Trophoblast cell (in vitro differentiated cells and primary cell): Measurements from ENCODE around the gene DPH1.

Experiments
- DNase-seq, 2 donors: peaks; one replicate each; pipeline ENCODE4 v3.0.0-alpha.2; 2016
- H2AFZ ChIP-seq: 2 replicates; pipeline ENCODE4 v1.6.1; 2013; ENCODE audit warnings: low read length, moderate library complexity, mild to moderate bottlenecking; ENCODE audit not compliant: insufficient read depth, poor library complexity
- H2AK5ac ChIP-seq: 2 replicates; pipeline ENCODE4 v1.6.1; 2013; ENCODE audit warnings: mild to moderate bottlenecking, low read length
- H2BK120ac ChIP-seq: 2 replicates; pipeline ENCODE4 v1.6.1; 2013; ENCODE audit warnings: low read length, mild to moderate bottlenecking, moderate library complexity; ENCODE audit not compliant: insufficient read depth, poor library complexity
- H2BK12ac ChIP-seq: 2 replicates; pipeline ENCODE4 v1.6.1; 2013; ENCODE audit warnings: mild to moderate bottlenecking, low read length, moderate library complexity
- H2BK5ac ChIP-seq: 2 replicates; pipeline ENCODE4 v1.6.1; 2013; ENCODE audit warnings: low read length, low read depth, moderate library complexity, mild to moderate bottlenecking; ENCODE audit not compliant: poor library complexity
- H3K14ac ChIP-seq: 2 replicates; pipeline ENCODE4 v1.6.1; 2013; ENCODE audit warnings: mild to moderate bottlenecking, low read length
- H3K18ac ChIP-seq: 2 replicates; pipeline ENCODE4 v1.6.1; 2013; ENCODE audit warnings: mild to moderate bottlenecking, low read length
- H3K23ac ChIP-seq: 2 replicates; pipeline ENCODE4 v1.6.1; 2013; ENCODE audit warnings: low read length
- H3K27ac ChIP-seq: 2 replicates; pipeline ENCODE4 v1.5.1; 2013; ENCODE audit warnings: low read depth, mild to moderate bottlenecking, inconsistent platforms, low read length, moderate library complexity
- H3K27me3 ChIP-seq: 2 replicates; pipeline ENCODE4 v1.6.1; 2013; ENCODE audit warnings: inconsistent platforms, mild to moderate bottlenecking, low read length, moderate library complexity; ENCODE audit not compliant: insufficient read depth
- H3K36me3 ChIP-seq, 2 experiments: 1 replicate in 1 of 2; 2 replicates in 1 of 2; pipeline ENCODE4 v1.6.1; 2013; ENCODE audit warnings: low read length in 2 of 2, mild to moderate bottlenecking in 2 of 2, moderate library complexity in 1 of 2; ENCODE audit not compliant: insufficient read depth in 2 of 2, control insufficient read depth in 1 of 2
- H3K4ac ChIP-seq: 2 replicates; pipeline ENCODE4 v1.6.1; 2013; ENCODE audit warnings: low read depth, mild to moderate bottlenecking, low read length, moderate library complexity
- H3K4me1 ChIP-seq, 2 experiments: 1 replicate in 1 of 2; 2 replicates in 1 of 2; pipeline ENCODE4 v1.6.1; 2013; ENCODE audit warnings: low read length in 2 of 2, mild to moderate bottlenecking in 2 of 2, moderate library complexity in 1 of 2; ENCODE audit not compliant: insufficient read depth in 2 of 2, control insufficient read depth in 1 of 2
- H3K4me2 ChIP-seq: 2 replicates; pipeline ENCODE4 v1.6.1; 2013; ENCODE audit warnings: inconsistent platforms, mild to moderate bottlenecking, low read length, moderate library complexity
- H3K4me3 ChIP-seq: 2 replicates; pipeline ENCODE4 v1.5.1; 2013; ENCODE audit warnings: mild to moderate bottlenecking, low read depth, low read length, inconsistent platforms
- H3K79me1 ChIP-seq: one replicate; pipeline ENCODE4 v1.6.1; 2013; ENCODE audit warnings: low read length
- H3K79me2 ChIP-seq: 2 replicates; pipeline ENCODE4 v1.6.1; 2013; ENCODE audit warnings: low read length, mild to moderate bottlenecking; ENCODE audit not compliant: control insufficient read depth, insufficient read depth, poor library complexity
- H3K9ac ChIP-seq: 2 replicates; pipeline ENCODE4 v1.6.1; 2013; ENCODE audit warnings: mild to moderate bottlenecking, low read length
- H3K9me3 ChIP-seq: 2 replicates; pipeline ENCODE4 v1.6.1; 2013; ENCODE audit warnings: low read depth, mild to moderate bottlenecking, control low read depth, inconsistent platforms, low read length; ENCODE audit not compliant: insufficient read depth
- H4K12ac ChIP-seq: 2 replicates; pipeline ENCODE4 v1.6.1; 2013; ENCODE audit warnings: low read depth, mild to moderate bottlenecking, low read length, moderate library complexity
- H4K8ac ChIP-seq: 2 replicates; pipeline ENCODE4 v1.6.1; 2013; ENCODE audit warnings: low read depth, mild to moderate bottlenecking, low read length, moderate library complexity
- H4K91ac ChIP-seq: one replicate; pipeline ENCODE4 v1.6.1; 2013; ENCODE audit warnings: low read depth, mild to moderate bottlenecking, low read length, moderate library complexity
- WGBS: extraction: QIAGEN DNeasy Blood & Tissue Kit; methylation state at CpG from one replicate; pipeline ENCODE4 v1.1.7; 2013; ENCODE audit warnings: missing lambda C conversion rate; ENCODE audit not compliant: insufficient read length, insufficient coverage; ENCODE audit errors: extremely low coverage; 5-methylcytosine and 5-hydroxymethylcytosine counted together

Gene DPH1

DNA sequence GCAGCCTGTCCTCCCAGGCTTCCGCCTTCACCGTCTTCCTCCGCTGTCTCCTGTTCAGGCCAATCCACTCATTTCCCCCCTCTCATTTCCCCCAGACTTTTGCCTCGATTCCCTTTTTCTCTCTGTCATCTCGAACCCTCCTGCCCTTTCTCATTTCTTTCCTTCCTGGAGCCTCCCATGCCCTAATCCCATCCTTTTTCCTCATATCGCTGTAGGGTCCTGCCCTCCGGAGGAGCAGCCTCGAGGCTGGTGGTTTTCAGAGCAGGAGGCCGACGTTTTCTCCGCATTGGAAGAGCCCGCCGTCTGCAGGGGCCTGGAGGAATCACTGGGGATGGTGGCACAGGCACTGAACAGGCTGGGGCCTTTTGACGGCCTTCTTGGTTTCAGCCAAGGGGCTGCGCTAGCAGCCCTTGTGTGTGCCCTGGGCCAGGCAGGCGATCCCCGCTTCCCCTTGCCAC is 12.5 kb downstream of the DPH1 start:
- peak overlapping the region; percentile 73 for H3K4me3 ChIP-seq
- no CpG with 5 or more reads among the region's 17 CpGs for WGBS
- no peak for DNase-seq
- no peaks in the 10 kb centered on the region for H3K27me3 ChIP-seq
- peak overlapping the region; percentile 71 for H2BK5ac ChIP-seq
- peak overlapping the region; percentile 88 for H3K18ac ChIP-seq
- H3K9ac ChIP-seq = peak overlapping the region; percentile 84
- H3K4me1 ChIP-seq = peaks cover 14 to 19% of the 10 kb centered on the region in 2 experiments
- H3K14ac ChIP-seq = peak overlapping the region; percentile 81
- H3K79me2 ChIP-seq = peaks cover 5% of the 10 kb centered on the region
- H2AFZ ChIP-seq = peak overlapping the region; percentile 77
- H4K8ac ChIP-seq = peak overlapping the region; percentile 96
- peak overlapping the region; percentile 90 for H4K12ac ChIP-seq
- H3K9me3 ChIP-seq = no peaks in the 10 kb centered on the region
- peak overlapping the region; percentile 89 for H4K91ac ChIP-seq
- no peak overlapping the region for H3K23ac ChIP-seq
- peak overlapping the region; percentile 82 for H3K4me2 ChIP-seq
- peak overlapping the region; percentile 86 for H2AK5ac ChIP-seq
- peak overlapping the region; percentile 77 for H2BK120ac ChIP-seq
- H3K36me3 ChIP-seq = peaks cover 3 to 13% of the 10 kb centered on the region in 2 experiments
- peak overlapping the region; percentile 28 for H3K4ac ChIP-seq
- no peak overlapping the region for H2BK12ac ChIP-seq
- peak overlapping the region; percentile 14 for H3K27ac ChIP-seq
- peaks cover 11% of the 10 kb centered on the region for H3K79me1 ChIP-seq

GRCh38 chr17:2042933-2043332 is 13.0 kb downstream of the DPH1 start:
- H3K36me3 ChIP-seq = peaks cover 3 to 13% of the 10 kb centered on the region in 2 experiments
- no peak overlapping the region for H3K27ac ChIP-seq
- no peak overlapping the region for H3K14ac ChIP-seq
- H3K79me1 ChIP-seq = peaks cover 11% of the 10 kb centered on the region
- no peak overlapping the region for H3K4me3 ChIP-seq
- no CpG with 5 or more reads among the region's 5 CpGs for WGBS
- H3K4me1 ChIP-seq = peaks cover 14 to 19% of the 10 kb centered on the region in 2 experiments
- H2AK5ac ChIP-seq = no peak overlapping the region
- H2BK12ac ChIP-seq = no peak overlapping the region
- H4K8ac ChIP-seq = no peak overlapping the region
- peaks cover 5% of the 10 kb centered on the region for H3K79me2 ChIP-seq
- H2BK5ac ChIP-seq = no peak overlapping the region
- H3K4me2 ChIP-seq = peak overlapping the region; percentile 82
- peak overlapping the region; percentile 89 for H4K91ac ChIP-seq
- no peaks in the 10 kb centered on the region for H3K9me3 ChIP-seq
- DNase-seq = no peak
- no peaks in the 10 kb centered on the region for H3K27me3 ChIP-seq
- no peak overlapping the region for H2BK120ac ChIP-seq
- H3K9ac ChIP-seq = no peak overlapping the region
- H3K23ac ChIP-seq = no peak overlapping the region
- H2AFZ ChIP-seq = no peak overlapping the region
- H3K4ac ChIP-seq = no peak overlapping the region
- H4K12ac ChIP-seq = no peak overlapping the region
- H3K18ac ChIP-seq = no peak overlapping the region

GRCh38 chr17:2043785-2044184 is 13.8 kb downstream of the DPH1 start:
- peak overlapping the region; percentile 42 for H3K4me2 ChIP-seq
- no peak overlapping the region for H3K4ac ChIP-seq
- H2AK5ac ChIP-seq = no peak overlapping the region
- no peak overlapping the region for H2AFZ ChIP-seq
- H3K79me1 ChIP-seq = peaks cover 11% of the 10 kb centered on the region
- H3K4me1 ChIP-seq = peaks cover 14 to 19% of the 10 kb centered on the region in 2 experiments
- H4K91ac ChIP-seq = no peak overlapping the region
- H3K27me3 ChIP-seq = no peaks in the 10 kb centered on the region
- WGBS = no CpG with 5 or more reads among the region's 6 CpGs
- no peak overlapping the region for H3K18ac ChIP-seq
- no peak overlapping the region for H2BK12ac ChIP-seq
- H3K23ac ChIP-seq = no peak overlapping the region
- no peak overlapping the region for H3K4me3 ChIP-seq
- peak; percentile 74 for DNase-seq
- no peak overlapping the region for H2BK120ac ChIP-seq
- H4K12ac ChIP-seq = no peak overlapping the region
- H3K79me2 ChIP-seq = peaks cover 5% of the 10 kb centered on the region
- no peak overlapping the region for H4K8ac ChIP-seq
- peaks cover 3 to 10% of the 10 kb centered on the region in 2 experiments for H3K36me3 ChIP-seq
- no peak overlapping the region for H2BK5ac ChIP-seq
- H3K27ac ChIP-seq = no peak overlapping the region
- no peak overlapping the region for H3K9ac ChIP-seq
- no peaks in the 10 kb centered on the region for H3K9me3 ChIP-seq
- H3K14ac ChIP-seq = no peak overlapping the region

DNA sequence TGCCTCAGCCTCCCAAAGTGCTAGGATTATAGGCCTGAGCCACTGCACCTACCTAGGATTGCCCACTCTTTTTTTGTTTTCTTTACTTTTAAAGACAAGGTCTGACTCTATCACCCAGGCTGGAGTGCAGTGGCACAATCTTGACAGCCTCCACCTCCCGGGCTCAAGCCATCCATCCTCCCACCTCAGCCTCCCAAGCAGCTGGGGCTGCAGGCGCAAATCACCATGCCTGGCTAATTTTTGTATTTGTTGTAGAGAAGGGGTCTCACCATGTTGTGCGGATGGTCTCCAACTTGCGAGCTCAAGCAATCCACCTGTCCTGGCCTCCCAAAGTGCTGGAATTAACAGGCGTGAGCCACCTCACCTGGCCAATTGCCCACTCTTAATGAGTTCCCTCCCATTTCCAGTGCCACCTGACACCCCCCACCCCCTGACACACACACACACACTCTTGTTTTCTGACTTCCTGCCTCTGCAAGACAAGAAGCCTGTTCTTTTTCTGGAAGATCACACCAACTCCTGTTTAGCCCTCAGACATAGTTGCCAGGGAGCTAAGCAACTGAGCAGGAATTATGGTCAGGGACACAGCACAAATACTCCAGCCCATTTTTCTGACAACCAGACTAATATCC is 14.4 kb downstream of the DPH1 start:
- Histone ChIP-seq H3K27me3 (no peaks in the 10 kb centered on the region), H3K14ac (no peak overlapping the region), H3K36me3 (peaks cover 3 to 10% of the 10 kb centered on the region in 2 experiments), H2BK12ac (no peak overlapping the region), H2BK120ac (no peak overlapping the region), H4K8ac (no peak overlapping the region), H3K18ac (no peak overlapping the region), H2AK5ac (no peak overlapping the region), H3K9me3 (no peaks in the 10 kb centered on the region), H3K9ac (no peak overlapping the region), H3K4me2 (no peak overlapping the region), H2BK5ac (no peak overlapping the region), H3K4me3 (no peak overlapping the region), H4K91ac (no peak overlapping the region), H3K4me1 (peaks cover 14 to 21% of the 10 kb centered on the region in 2 experiments), H2AFZ (no peak overlapping the region), H3K79me2 (peaks cover 5% of the 10 kb centered on the region), H4K12ac (no peak overlapping the region), H3K79me1 (peaks cover 11% of the 10 kb centered on the region), H3K27ac (no peak overlapping the region), H3K23ac (no peak overlapping the region), H3K4ac (no peak overlapping the region)
- DNase-seq = no peak
- WGBS = no CpG with 5 or more reads among the region's 5 CpGs
